DMS153 (cell line): Measurements from ENCODE around the gene GTPBP6.
"Not testable (repeated sequence)": the region's sequence is repeated elsewhere in the genome, so short reads cannot be mapped to it uniquely, and the experiment has no call there.

Experiments used
- DNase-seq: peaks from one replicate; lab custom pipeline; 2025; lab: John Stamatoyannopoulos, UW

GTPBP6 gene

DNA sequence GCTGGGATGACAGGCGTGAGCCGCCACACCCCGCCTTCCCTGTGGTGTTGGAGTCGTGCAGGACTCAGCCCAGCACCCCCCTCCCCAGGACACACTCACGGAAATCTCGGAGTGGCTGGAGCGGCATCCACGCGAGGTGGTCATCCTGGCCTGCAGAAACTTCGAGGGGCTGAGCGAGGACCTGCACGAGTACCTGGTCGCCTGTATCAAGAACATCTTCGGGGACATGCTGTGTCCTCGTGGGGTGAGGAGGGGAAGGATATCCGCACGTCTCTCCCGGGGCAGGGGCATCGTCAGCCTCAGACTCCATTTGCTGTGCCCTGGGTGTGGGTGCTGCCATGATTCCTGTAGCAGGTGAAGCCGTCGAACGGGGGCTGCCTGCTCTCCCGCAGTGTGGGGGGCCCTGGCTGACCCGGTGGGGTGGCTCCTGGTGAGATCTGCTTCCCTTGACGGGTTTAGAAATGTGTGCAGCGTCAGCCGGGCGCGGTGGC, 27.1 kb downstream of the GTPBP6 start:
- no peak for DNase-seq

DNA sequence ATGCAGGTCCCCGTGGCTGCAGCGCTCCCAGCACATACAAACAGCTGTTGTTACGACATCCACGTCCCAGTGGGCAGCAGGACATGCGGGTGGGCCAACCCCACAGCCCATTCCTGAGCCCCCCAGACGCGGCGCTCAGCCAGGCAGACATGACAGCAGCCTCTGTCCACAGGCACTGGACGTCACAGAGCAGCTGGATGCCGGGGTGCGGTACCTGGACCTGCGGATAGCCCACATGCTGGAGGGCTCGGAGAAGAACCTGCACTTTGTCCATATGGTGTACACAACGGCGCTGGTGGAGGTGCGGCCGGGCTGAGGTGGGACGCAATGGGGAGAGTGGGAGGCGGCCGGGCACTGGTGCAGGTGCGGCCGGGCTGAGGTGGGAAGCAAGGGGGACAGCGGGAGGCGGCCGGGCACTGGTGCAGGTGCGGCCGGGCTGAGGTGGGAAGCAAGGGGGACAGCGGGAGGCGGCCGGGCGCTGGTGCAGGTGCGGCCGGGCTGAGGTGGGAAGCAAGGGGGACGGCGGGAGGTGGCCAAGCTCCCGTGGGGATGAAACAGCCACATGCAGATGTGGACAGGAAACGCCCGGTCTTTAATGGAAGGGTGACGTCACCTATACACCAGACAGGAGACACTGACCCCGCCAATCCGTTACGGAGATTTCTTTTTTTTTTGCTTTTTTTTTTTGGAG, 28.0 kb downstream of the GTPBP6 start:
- no peak for DNase-seq

DNA sequence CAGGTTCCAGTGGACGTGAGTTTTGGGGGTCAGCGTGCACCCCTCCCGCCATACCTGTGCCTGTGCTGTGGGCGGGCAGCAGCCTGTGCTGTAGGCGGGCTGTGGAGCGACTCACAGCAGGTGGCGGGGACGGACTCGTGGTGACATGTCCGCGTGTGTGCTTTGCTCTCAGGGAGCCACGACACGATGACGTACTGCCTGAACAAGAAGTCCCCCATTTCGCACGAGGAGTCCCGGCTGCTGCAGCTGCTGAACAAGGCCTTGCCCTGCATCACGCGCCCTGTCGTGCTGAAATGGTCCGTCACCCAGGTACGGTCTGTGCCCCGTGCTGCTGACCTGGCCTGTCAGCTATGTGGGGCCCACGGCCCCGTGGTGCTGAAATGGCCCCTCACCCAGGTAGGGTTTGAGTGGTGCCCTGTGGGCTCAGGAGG, 30.0 kb downstream of the GTPBP6 start:
- DNase-seq, result no peak

DNA sequence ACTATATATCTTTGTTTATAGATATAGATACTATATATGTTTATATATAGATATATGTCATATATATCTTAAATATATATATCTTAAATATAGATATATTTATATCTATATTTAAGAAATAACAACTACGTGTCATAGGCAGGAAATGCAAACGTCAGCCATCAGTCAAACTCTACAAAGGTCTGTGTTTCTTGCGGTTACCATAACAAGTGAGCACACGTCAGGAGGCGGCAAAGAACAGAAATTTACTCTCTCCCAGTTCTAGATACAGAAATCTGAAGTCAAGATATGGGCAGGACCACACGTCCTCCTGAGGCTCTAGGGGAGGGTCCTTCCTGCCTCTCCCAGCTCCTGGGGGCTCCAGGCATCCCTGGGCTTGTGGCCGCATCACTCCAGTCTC, 30.9 kb downstream of the GTPBP6 start:
- DNase-seq, result no peak

DNA sequence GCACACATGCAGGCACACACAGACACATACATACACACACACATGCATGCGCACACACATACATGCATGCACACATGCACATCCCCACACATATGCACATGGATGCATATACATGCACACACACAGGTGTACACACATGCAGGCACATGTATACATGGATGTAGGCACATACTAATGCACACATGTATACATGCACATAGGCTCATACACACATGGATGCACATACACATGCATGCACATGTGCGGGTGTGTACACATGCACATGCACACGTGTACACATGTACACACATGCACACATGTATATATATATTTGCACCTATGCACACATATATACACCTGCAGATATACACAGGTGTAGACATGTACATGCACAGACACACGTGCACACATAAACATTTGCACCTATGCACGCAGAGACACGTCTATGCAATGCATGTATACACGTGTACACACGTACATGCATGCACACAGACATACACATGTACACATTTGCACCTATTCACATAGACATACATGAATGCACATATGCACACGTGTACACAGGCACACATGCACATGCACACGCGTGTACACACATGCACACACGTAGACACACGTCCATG, 33.4 kb downstream of the GTPBP6 start:
- no peak for DNase-seq

DNA sequence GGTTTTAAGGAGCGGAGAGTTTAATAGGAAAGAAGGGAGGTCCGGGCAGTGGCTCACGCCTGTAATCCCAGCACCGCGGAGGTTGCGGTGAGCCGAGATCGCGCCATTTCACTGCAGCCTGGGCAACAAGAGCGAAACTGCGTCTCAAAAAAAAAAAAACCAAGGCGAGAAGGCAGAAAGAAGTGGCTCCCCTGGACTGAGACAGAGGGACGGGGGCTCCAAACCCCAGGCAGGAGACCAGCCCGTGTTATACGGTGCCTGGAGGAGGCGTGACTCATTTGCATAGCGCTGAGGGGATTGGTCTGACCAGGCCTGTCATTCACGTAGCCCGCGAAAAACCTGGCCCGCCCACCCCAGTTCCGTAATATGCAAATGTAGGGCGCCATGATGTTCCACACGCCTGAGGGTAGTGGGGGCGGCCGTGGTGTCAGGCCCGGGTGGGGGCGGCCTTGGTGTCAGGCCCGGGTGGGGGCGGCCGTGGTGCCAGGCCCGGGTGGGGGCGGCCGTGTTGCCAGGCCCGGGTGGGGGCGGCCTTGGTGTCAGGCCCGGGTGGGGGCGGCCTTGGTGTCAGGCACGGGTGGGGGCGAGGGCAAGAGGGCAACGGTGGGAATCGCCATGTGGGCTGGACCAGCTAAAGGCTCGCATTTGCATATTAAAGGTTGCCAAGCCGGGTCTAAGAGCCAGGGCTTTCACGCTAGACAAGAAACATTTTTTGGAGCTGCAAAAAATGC, 35.3 kb downstream of the GTPBP6 start:
- DNase-seq, result no peak

DNA sequence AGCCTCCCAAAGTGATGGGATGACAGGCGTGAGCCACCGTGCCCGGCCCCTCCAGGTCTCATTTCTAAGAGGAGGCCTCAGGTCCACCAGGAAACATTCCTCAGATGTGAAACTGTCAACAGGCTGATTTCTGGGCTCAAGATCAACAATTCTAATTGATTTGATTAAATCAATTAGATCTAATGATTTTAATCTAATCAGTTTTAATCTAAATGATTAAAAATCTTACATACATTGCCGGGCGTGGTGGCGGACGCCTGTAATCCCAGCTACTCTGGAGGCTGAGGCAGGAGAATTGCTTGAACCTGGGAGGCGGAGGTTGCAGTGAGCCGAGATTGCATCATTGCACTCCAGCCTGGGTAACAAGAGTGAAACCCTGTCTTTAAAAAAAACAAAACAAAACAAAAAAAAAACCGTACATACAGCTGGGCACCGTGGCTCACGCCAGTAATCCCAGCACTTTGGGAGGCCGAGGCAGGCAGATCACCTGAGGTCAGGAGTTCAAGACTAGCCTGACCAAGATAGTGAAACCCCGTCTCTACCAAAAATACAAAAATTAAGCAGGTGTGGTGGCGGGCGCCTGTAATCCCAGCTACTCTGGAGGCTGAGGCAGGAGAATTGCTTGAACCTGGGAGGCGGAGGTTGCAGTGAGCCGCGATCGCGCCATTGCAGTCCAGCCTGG, 36.5 kb downstream of the GTPBP6 start:
- DNase-seq, result not testable (repeated sequence)

DNA sequence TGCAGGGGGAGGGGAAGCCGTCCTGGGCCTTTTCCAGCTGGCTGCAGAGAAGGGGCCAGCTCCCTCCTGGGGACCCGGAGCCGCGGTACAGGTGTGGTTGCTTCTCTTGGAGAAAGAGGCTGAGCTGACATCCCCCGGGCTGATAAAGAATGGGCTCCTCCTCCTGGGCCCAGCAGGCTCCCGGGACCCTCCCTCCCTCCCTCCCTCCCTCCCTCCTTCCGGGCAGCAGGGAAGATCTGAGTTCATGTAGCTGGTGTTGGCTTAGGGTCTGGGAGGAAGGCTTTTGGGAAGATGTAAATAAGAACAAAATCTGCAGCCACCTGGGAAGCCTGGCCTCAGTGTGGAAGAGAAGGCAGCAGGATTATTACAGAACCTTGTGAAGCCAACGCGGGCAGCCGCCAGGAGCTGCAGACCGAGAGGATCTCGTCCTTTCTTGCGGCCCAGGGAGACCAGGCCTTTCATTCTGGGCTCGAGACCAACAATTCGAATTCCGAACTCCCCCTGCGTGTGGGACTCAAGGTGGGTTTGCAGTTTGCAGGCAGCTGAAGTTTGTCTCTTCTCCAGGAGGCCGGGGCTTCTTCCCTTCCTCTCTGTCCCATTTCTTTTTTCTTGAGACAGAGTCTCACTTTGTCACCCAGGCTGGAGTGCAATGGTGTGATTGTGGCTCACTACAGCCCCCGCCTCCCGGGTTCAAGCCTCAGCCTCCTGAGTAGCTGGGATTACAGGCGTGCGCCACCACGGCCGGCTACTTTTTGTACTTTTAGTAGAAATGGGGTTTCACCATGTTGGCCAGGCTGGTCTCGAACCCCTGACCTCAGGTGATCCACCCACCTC, 37.2 kb downstream of the GTPBP6 start, which contains the start of gene PLCXD1:
TSS of gene PLCXD1 (plus strand) at position 216 of the 834 bp plus-strand sequence. CDS start 2,807 bp downstream, outside the sequence.
- no peak for DNase-seq

DNA sequence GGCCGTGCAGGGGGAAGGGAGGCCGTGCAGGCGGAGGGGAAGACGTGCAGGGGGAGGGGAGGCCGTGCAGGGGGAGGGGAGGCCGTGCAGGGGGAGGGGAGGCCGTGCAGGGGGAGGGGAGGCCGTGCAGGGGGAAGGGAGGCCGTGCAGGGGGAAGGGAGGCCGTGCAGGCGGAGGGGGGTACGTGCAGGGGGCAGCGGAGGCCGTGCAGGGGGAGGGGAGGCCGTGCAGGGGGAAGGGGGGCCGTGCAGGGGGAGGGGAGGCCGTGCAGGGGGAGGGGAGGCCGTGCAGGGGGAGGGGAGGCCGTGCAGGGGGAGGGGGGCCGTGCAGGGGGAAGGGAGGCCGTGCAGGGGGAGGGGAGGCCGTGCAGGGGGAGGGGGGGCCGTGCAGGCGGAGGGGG, 37.9 kb downstream of the GTPBP6 start:
- DNase-seq, result not testable (repeated sequence)

DNA sequence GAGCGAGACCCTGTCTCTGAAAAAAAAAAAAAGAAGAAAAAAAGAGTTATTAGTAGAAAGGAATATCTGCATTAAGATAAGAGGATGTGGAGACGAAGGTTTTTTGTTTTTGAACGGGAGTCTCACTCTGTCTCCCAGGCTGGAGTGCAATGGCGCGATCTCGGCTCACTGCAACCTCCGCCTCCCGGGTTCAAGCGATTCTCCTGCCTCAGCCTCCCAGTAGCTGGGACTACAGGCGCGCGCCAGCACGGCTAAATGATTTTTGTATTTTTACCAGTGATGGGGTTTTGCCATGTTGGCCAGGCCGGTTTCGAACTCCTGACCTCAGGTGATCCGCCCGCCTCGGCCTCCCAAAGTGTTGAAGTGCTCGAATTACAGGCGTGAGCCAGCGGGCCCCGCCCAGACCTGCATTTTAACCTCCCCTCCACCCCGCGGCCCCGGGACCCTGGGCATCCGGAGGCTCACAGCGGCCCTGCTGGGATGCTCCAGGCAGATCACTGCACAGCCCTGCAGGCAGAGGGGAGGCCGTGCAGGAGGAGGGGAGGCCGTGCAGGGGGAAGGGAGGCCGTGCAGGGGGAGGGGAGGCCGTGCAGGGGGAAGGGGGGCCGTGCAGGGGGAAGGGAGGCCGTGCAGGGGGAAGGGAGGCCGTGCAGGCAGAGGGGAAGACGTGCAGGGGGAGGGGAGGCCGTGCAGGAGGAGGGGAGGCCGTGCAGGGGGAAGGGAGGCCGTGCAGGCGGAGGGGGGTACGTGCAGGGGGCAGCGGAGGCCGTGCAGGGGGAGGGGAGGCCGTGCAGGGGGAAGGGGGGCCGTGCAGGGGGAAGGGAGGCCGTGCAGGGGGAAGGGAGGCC, 38.6 kb downstream of the GTPBP6 start:
- DNase-seq, result not testable (repeated sequence)

DNA sequence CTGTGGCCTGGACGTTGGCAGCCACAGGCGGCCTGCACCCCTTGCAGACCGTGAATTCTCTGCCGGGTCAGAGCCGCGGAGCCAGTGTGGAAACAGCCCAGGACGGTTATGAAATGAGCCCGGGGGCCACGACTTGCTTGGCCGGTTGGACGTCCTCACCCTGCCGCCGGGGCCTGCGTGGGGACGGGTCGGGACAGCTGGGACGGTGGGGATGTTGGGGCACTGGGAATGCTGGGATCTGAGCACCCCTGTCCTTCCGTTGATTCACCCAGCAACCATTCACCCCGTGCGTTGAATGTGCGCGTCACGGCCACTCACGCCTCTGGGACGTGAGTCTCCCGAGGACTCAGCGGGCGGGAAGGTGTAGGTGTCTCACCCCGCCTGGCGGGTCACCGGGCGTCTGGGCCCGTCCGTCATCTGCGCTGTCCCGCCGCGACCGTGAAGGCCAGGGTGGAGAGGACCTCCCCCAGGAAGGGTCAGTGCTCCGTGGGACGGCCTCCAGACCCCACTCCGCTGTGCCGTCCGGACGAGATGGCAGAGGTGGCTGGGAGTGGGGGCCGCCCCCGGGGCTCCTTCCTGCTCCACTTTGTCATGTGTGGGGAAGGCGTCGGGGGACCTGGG, 41.9 kb downstream of the GTPBP6 start:
- DNase-seq, result no peak

DNA sequence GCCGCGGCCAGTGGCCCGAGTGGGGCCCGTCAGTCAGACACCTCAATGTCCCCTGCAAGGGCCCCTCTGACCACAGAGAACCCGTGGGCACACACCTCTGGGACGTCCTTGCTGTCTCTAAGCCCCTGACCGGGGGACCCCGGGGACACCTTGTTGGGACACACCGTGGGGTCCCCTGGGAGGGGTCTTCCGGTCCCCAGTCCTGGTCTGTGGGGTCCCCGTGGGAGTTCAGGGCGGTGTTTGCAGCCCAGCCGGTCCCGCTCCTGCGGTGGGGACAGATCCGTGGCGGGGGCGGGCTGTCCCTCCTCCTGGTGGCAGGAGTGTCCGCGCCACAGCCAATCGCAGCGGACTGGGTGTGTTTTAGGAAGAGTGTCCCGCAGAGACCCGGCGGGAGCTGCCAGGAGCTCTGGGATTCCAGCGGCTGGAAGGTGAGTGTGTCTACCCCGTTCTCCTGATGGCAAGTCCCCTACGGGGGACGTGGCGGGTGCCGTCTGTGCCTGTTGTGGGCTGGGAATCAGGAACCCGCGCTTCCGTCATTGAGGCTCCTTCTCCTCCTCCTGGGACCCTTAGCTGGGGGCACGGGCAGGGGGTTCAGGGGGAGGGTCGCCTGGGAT, 42.5 kb downstream of the GTPBP6 start:
- DNase-seq, result no peak

DNA sequence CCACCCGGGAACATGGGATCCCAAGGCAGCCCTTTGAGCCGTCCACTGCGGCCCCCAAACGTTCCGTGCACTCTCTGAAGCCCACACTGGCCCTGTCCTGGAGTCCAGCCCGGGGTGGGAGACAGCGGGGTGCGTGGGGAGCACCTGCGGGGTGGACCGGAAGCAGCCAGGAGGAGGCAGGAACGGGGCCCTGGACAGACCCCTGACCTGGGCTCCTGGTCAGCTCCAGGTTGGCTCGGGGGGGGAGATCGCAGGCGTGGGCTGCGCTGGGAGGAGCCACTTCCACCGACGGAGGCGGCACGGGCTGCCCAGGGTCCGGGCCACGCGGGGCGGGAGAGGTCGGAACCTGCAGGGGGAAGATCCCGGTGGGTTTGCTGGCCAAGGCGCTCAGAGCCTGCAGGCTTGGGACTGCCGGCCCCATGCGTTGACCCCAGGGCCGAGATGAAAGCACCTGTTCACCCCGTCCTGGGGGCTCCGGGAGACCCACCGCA, 43.1 kb downstream of the GTPBP6 start:
- no peak for DNase-seq

DNA sequence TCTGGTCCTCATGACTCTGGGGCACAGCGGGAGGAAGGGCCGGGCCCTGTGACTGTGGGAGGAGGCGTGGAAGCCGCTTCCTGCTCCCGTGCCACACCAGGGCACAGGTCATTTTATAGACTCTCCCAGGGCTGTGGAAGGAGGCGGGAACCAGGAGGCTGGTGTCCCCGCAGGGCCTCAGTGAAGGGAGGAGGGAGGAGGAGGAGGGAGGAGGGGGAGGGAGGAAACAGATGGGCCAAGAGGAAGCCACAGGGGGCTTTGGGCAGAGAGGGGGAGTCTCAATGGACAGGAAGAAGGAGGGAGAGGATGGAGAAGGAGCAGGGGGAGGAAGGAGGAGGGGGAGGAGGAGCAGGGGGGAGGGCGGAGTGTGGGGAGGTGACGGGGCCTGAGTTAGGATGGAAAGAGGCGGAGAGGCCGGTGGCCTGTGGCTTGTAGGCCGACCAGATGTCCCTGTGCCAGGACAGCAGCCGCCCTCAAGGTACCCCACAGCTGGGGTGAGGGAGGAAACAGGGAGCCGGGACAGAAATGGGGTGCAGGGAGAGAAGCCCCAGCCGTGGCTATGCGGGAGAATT, 43.6 kb downstream of the GTPBP6 start:
- no peak for DNase-seq

DNA sequence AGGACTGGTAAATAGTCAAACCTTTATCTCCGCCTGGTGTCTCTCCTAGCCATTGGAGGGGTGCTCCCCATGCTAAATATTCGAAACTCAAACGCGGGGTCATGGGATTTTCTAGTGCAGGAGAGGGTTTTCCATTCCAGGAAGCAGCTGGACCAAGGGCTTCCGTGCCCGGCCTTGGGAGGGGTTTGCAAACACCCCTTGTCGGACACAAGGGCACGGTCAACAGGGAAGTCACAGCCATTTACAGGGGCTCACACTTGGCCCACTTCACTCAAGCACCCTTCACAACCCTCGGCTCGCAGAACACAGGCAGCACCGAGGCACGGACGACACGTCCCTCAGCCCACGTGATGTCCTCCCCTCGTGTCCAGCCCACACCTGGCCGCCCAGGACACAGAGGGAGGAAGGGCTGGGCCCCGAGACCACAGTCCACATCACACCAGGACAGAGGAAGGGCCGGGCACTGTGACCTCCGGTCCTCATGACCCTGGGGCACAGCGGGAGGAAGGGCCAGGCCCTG, 47.7 kb downstream of the GTPBP6 start:
- no peak for DNase-seq

DNA sequence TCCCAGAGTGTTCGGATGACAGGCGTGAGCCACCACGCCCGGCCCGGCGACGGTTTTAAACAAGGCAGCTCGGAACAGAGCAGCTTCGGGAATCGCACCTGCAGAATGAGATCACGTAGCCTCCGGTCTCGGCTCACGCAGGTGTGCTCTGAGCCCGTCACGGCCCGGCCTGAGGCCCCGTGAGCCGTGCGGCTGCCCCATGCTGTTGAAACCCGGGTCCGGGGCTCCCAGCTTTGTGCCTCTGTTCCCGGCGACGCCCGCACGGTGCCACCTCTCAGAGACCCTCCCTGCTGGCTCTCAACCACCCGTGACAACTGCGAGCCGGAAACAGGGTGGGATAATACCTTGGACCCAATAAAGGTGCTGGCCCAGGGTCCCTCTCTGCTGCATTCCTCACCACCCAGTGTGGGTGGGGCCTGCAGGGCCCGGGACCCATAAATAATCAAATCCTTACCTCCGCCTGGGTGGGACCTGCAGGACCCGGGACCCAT, 50.8 kb downstream of the GTPBP6 start:
- no peak for DNase-seq

DNA sequence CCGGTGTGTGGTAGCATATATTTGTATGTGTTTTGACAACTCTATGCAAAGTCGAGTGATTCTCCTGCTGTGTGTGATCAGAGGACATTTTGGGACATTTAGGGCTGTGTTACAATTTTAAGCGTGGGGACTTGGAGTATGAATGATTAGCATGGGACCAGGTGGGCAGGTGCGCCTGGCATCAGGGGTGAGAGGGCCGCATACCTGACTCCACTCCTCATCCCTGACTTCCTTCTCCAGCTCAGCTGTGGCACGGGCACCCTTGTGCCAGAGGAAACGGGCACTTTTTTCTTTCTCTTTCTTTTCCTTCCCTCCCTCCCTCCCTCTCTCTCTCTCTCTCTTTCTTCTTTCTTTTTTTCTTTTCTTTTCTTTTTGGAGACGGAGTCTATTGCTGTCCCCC, 53.1 kb downstream of the GTPBP6 start:
- no peak for DNase-seq

DNA sequence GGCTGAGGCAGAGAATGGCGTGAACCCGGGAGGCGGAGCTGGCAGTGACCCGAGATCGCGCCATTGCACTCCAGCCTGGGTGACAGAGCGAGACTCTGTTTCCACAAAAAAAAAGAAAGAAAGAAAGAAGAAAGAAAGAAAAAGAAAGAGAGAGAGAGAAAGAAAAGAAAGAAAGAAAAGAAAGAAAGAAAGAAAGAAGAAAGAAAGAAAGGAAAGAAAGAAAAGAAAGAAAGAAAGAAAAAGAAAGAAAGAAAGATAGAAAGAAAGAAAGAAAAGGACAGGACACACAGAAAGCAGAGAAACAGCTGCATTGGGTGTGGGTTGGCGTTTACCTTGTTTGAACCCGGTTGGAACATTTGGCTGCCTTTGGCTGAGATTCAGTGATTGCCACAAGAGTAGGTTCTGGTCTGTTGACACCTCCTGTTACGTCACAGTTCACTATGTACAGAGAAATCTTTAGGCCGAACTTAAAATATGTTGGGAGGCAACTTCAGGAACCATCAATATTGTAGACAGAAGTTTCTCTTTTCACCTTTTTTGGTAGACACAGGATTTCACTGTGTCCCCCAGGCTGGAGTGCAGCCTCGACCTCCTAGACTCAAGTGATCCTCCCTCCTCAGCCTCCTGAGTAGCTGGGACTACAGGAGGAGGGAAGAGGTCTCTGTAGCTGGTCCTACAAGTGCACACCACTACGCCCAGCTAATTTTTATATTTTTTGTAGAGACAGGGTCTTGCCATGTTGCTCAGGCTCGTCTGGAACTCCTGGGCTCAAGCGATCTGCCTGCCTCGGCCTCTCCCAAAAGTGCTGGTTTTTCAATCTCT, 53.8 kb downstream of the GTPBP6 start:
- DNase-seq, result no peak
